Right atrium auricular region (tissue), 2 donors: ENCODE measurements around the gene GCN1. TPM values are rescaled to one million over a fixed set of nuclear protein-coding genes. Genes with fewer than 3 reads are reported as not detected.

ENCODE experiments used
- DNase-seq: peaks from one replicate; pipeline ENCODE4 v3.0.0-alpha.2; 2019; ENCODE audit warnings: low spot score
- H3K27ac ChIP-seq, 2 donors: fragments of 200-600 bp; sonication (generic); 1 replicate in 1 of 2; 2 replicates in 1 of 2; pipeline ENCODE4 v1.5.1; 2016 to 2019
- H3K27me3 ChIP-seq, 2 donors: fragments of 200-600 bp; sonication (generic); one replicate each; pipeline versions ENCODE4 v1.5.1 to v1.6.0; 2017 to 2019
- H3K36me3 ChIP-seq: fragments of 200-600 bp; sonication (generic); one replicate; pipeline ENCODE4 v1.5.1; 2016
- H3K4me1 ChIP-seq, 2 donors: fragments of 200-600 bp; sonication (generic); one replicate each; pipeline versions ENCODE4 v1.5.1 to v1.6.0; 2017 to 2019
- H3K4me3 ChIP-seq, 2 donors: fragments of 200-600 bp; sonication (generic); 1 replicate in 1 of 2; 2 replicates in 1 of 2; pipeline ENCODE4 v1.5.1; 2017 to 2019; ENCODE audit warnings: mild to moderate bottlenecking in 1 of 2, moderate library complexity in 1 of 2
- H3K9me3 ChIP-seq, 2 donors: fragments of 200-600 bp; sonication (generic); one replicate each; pipeline ENCODE4 v1.5.1; 2019
- total RNA-seq, 2 donors: library from RNA; depleted of rRNA; stranded (reverse); fragments of >200 nt; gene quantifications; one replicate each; pipeline ENCODE4 v1.1.0, GENCODE V29; 2016
- TF ChIP-seq, protein P1 (sequence below), 2 donors: fragments of 200-600 bp; sonication (generic); IDR thresholded peaks; one replicate each; pipeline ENCODE4 v1.5.1; 2019; ENCODE audit warnings: antibody characterized with exemption in 2 of 2

The GCN1 gene, protein sequence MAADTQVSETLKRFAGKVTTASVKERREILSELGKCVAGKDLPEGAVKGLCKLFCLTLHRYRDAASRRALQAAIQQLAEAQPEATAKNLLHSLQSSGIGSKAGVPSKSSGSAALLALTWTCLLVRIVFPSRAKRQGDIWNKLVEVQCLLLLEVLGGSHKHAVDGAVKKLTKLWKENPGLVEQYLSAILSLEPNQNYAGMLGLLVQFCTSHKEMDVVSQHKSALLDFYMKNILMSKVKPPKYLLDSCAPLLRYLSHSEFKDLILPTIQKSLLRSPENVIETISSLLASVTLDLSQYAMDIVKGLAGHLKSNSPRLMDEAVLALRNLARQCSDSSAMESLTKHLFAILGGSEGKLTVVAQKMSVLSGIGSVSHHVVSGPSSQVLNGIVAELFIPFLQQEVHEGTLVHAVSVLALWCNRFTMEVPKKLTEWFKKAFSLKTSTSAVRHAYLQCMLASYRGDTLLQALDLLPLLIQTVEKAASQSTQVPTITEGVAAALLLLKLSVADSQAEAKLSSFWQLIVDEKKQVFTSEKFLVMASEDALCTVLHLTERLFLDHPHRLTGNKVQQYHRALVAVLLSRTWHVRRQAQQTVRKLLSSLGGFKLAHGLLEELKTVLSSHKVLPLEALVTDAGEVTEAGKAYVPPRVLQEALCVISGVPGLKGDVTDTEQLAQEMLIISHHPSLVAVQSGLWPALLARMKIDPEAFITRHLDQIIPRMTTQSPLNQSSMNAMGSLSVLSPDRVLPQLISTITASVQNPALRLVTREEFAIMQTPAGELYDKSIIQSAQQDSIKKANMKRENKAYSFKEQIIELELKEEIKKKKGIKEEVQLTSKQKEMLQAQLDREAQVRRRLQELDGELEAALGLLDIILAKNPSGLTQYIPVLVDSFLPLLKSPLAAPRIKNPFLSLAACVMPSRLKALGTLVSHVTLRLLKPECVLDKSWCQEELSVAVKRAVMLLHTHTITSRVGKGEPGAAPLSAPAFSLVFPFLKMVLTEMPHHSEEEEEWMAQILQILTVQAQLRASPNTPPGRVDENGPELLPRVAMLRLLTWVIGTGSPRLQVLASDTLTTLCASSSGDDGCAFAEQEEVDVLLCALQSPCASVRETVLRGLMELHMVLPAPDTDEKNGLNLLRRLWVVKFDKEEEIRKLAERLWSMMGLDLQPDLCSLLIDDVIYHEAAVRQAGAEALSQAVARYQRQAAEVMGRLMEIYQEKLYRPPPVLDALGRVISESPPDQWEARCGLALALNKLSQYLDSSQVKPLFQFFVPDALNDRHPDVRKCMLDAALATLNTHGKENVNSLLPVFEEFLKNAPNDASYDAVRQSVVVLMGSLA (N-terminal part only)
- total RNA-seq, result 10 to 100 TPM; 28.3 to 36.0 TPM

DNA sequence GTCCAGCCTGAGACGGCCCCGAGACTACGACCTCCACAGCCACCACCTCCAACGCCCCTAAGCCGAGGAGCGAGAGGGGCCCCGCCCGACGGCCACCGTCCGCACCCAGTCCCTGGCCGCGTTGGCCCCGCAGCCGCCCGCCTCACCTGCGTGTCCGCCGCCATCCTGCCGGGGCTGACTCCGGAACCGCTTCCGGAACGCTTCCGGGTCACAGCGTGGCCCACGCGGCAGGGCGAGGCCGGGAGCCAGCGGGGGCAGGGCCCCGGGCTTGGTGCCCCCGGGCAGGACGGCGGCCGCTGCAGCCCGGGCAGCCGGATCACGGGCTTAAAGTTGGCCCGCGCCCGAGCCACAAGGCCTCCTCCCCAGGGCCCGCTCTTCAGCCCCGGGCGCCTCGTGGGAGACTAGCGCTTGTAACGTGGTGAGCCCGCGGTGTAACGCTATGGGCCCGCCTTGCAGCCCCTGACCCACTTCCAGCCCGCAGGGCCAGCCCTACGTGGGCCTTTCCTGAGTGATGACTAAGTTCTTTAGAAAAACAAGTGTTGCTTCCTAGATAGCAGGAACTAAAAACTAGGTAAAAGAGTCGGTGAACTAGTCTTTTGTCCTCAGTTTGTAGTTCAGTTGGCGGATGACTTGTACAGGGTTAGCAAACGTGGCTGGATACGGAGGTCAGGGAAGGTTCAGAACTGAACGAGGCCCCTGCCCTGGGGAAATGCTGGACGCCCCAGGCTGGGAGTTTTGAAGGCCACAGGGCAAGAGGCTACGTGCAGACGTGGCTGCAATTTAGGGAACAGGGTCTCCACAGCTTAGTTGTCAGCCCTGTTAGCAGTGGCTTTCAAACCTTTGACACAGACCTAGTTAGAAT lies at the start of gene GCN1:
Gene GCN1 (minus strand): TSS at position 182 of the 862 bp plus-strand sequence. CDS start 18 bp downstream, at position 164.
- H3K4me3 ChIP-seq, result peak within 1 kb of the TSS; percentile 84 to 87
- no peaks in the 10 kb centered on the region for H3K27me3 ChIP-seq
- no peaks in the 10 kb centered on the region for H3K9me3 ChIP-seq
- peaks cover 43% of the 10 kb centered on the region for H3K36me3 ChIP-seq
- H3K4me1 ChIP-seq, result peaks cover 0 to 31% of the 10 kb centered on the region in 2 donors
- TF ChIP-seq, protein P1, sequence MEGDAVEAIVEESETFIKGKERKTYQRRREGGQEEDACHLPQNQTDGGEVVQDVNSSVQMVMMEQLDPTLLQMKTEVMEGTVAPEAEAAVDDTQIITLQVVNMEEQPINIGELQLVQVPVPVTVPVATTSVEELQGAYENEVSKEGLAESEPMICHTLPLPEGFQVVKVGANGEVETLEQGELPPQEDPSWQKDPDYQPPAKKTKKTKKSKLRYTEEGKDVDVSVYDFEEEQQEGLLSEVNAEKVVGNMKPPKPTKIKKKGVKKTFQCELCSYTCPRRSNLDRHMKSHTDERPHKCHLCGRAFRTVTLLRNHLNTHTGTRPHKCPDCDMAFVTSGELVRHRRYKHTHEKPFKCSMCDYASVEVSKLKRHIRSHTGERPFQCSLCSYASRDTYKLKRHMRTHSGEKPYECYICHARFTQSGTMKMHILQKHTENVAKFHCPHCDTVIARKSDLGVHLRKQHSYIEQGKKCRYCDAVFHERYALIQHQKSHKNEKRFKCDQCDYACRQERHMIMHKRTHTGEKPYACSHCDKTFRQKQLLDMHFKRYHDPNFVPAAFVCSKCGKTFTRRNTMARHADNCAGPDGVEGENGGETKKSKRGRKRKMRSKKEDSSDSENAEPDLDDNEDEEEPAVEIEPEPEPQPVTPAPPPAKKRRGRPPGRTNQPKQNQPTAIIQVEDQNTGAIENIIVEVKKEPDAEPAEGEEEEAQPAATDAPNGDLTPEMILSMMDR (IDR thresholded peaks at IDR 0.05), result no peak
- peak; percentile 79 for DNase-seq
- peak within 1 kb of the TSS; percentile 83 to 86 for H3K27ac ChIP-seq

DNA sequence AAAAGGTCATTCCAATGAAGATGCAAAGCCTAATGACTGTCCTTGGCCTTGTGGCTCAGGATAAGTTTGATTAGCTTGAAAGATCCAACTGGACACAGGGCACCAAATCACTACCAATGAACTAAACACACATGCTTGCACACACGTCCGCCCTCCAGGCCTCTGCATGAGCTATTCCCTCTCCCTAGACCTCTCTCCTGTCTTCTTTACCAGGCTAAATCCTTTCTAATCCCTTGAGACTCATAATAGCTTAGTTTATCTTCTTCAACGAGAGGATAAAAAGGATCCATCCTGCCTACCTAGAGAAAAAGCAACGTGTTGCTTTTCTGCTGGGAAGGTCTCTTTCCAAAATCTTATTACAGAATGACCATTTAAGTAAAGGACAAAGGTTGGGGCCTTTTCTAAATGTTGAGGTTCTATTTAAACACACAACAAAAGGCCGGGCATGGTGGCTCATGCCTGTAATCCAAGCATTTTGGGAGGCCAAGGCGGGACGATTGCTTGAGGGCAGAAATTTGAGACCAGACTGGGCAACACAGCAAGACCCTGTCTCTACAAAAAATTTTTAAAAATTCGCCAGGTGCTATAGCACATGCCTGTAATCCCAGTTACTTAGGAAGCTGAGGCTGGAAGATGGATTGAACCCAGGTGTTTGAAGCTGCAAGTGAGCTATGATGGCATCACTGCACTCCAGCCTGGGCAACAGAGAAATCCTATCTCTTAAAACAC lies 48.6 kb upstream of the GCN1 start:
- H3K27me3 ChIP-seq, result no peaks in the 10 kb centered on the region
- peak overlapping the region; percentile 67 to 72 for H3K27ac ChIP-seq
- H3K9me3 ChIP-seq, result no peaks in the 10 kb centered on the region
- no peak for DNase-seq
- no peak overlapping the region for H3K4me3 ChIP-seq
- no peaks in the 10 kb centered on the region for H3K36me3 ChIP-seq
- TF ChIP-seq, protein P1 (IDR thresholded peaks at IDR 0.05), result no peak
- peaks cover 0 to 94% of the 10 kb centered on the region in 2 donors for H3K4me1 ChIP-seq

DNA sequence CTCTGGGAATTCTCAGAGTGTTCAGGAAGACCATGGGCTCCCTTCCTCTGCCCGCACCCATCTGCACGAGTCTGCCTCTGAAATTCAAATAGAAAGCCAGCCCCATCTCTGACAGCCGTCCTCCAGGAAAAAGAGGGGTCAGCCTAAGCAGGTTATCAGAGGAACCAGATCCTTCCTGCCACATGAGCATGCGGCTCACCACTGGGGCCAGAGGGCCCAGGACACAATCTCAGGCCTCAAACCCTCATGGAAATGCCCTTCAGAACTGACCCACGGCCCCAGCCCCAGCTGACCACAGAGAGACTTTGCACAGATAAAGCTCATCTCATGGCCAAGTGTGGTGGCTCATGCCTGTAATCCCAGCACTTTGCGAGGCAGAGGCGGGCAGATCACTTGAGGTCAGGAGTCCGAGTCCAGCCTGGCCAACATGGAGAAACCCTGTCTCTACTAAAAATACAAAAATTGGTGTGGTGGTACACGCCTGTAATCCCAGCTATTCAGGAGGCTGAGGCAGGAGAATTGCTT lies 47.8 kb upstream of the GCN1 start:
- DNase-seq, result no peak
- Histone ChIP-seq H3K27ac (peak overlapping the region; percentile 67 to 72), H3K4me3 (no peak overlapping the region), H3K36me3 (no peaks in the 10 kb centered on the region), H3K9me3 (no peaks in the 10 kb centered on the region), H3K4me1 (peaks cover 0 to 94% of the 10 kb centered on the region in 2 donors), H3K27me3 (no peaks in the 10 kb centered on the region)
- TF ChIP-seq, protein P1 (IDR thresholded peaks at IDR 0.05), result no peak

DNA sequence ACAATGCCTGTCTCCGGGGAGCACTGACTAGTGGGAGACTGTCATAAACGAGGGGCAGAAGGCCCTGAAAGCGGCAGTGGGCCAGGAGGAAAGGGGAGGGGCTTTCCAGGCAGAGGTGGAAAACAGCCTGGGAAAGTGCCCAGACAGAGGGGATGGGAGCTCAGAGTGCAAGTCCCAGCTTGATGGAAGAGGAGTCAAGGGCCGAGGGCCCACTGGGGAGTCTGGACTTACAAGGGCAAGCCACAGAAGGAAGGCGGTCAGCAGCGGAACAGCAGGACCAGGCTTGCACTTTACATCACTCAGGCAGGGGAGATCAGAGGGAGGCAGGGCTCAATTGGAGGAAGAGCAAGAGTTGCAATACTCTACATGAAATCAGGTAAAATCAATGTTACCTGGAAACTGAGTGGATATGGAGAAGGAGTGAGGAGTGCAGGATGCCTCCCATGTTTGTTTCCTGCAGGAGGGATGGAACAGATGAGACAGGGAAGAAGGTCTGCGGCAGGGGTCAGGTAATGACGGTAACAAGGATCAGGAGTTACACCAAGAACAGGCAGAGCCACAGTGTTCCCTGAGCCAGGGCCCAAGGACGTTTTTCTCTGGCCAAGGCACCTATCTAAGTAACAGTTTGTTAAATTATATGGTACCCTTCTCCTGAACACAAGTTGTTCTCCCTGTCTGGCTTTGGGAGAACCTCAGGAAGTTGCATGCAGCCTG lies 47.2 kb upstream of the GCN1 start:
- Histone ChIP-seq H3K4me1 (peaks cover 0 to 94% of the 10 kb centered on the region in 2 donors), H3K36me3 (no peaks in the 10 kb centered on the region), H3K27ac (peak overlapping the region; percentile 67 to 72), H3K4me3 (no peak overlapping the region), H3K27me3 (no peaks in the 10 kb centered on the region), H3K9me3 (no peaks in the 10 kb centered on the region)
- no peak for DNase-seq
- TF ChIP-seq, protein P1 (IDR thresholded peaks at IDR 0.05), result no peak
